WTC11 (cell line): Measurements from ENCODE around the gene ELMO3. TPM values are rescaled to one million over a fixed set of nuclear protein-coding genes. Genes with fewer than 3 reads are reported as not detected.

ENCODE experiments used
- ATAC-seq: fragments of 200-7000 bp; cut with Tn5 transposase; 2 replicates; pipeline ENCODE4 v1.10.0; 2021; ENCODE audit warnings: mild to moderate bottlenecking, moderate library complexity
- CTCF ChIA-PET: fragments of 300-600 bp; sonication (Branson Sonifier 250); formaldehyde crosslinking; loops from one replicate; lab custom pipeline; 2021; ENCODE audit warnings: antibody characterized with exemption; lab: Charles Lee
- POLR2A ChIA-PET: fragments of 350-600 bp; sonication (Branson Sonifier 250); formaldehyde crosslinking; loops from one replicate; lab custom pipeline; 2021; ENCODE audit warnings: antibody characterized with exemption; lab: Charles Lee
- DNase-seq: peaks from one replicate; pipeline ENCODE4 v3.0.0; 2021; ENCODE audit warnings: low spot score
- H3K27ac Mint-ChIP-seq: 2 replicates; pipeline ENCODE4 v1.8.0; 2021; ENCODE audit warnings: mixed read lengths
- H3K27me3 Mint-ChIP-seq: 2 replicates; pipeline ENCODE4 v1.8.0; 2021; ENCODE audit warnings: low read depth, mild to moderate bottlenecking, moderate library complexity, mixed read lengths
- H3K36me3 Mint-ChIP-seq: 2 replicates; pipeline ENCODE4 v1.8.0; 2021; ENCODE audit warnings: mixed read lengths
- H3K4me1 Mint-ChIP-seq: 2 replicates; pipeline ENCODE4 v1.8.0; 2022; ENCODE audit warnings: mixed read lengths
- H3K4me3 Mint-ChIP-seq: 2 replicates; pipeline ENCODE4 v1.8.0; 2021; ENCODE audit warnings: mild to moderate bottlenecking, moderate library complexity, mixed read lengths
- H3K9me3 Mint-ChIP-seq: 2 replicates; pipeline ENCODE4 v1.8.0; 2021; ENCODE audit warnings: mixed read lengths
- AFF4 ChIP-seq: sonication (generic); formaldehyde crosslinking; IDR thresholded peaks from 2 replicates; pipeline ENCODE4 v1.8.1; 2023; ENCODE audit warnings: mild to moderate bottlenecking, missing genetic modification reagents, borderline replicate concordance
- CBFB ChIP-seq: sonication (generic); formaldehyde crosslinking; IDR thresholded peaks from 2 replicates; pipeline ENCODE4 v1.8.1; 2022; ENCODE audit warnings: mild to moderate bottlenecking, low read depth, missing genetic modification reagents
- EMX1 ChIP-seq: fragments of 250-450 bp; sonication (Bioruptor Pico); IDR thresholded peaks from 2 replicates; pipeline ENCODE4 v1.8.0; 2021; ENCODE audit warnings: mild to moderate bottlenecking
- FOXJ3 ChIP-seq: sonication (generic); formaldehyde crosslinking; IDR thresholded peaks from 2 replicates; pipeline ENCODE4 v1.9.0; 2021; ENCODE audit warnings: missing genetic modification reagents, mild to moderate bottlenecking, borderline replicate concordance
- GABPB1 ChIP-seq: sonication (generic); formaldehyde crosslinking; IDR thresholded peaks from 2 replicates; pipeline ENCODE4 v1.8.1; 2023; ENCODE audit warnings: mild to moderate bottlenecking, missing genetic modification reagents
- IRF1 ChIP-seq: sonication (generic); formaldehyde crosslinking; IDR thresholded peaks from 2 replicates; pipeline ENCODE4 v1.8.0; 2023; ENCODE audit warnings: missing genetic modification reagents
- NFATC4 ChIP-seq: fragments of 250-450 bp; sonication (Bioruptor Pico); IDR thresholded peaks from 2 replicates; pipeline ENCODE4 v1.9.0; 2021; ENCODE audit warnings: mild to moderate bottlenecking
- NFE2L1 ChIP-seq: sonication (generic); formaldehyde crosslinking; IDR thresholded peaks from 2 replicates; pipeline ENCODE4 v1.8.1; 2023; ENCODE audit warnings: missing genetic modification reagents
- NR2C2 ChIP-seq: sonication (generic); formaldehyde crosslinking; IDR thresholded peaks from 2 replicates; pipeline ENCODE4 v1.8.0; 2022; ENCODE audit warnings: mild to moderate bottlenecking, missing genetic modification reagents
- NR3C1 ChIP-seq: sonication (generic); formaldehyde crosslinking; conservative IDR thresholded peaks from 2 replicates; pipeline ENCODE4 v1.8.1; 2023; ENCODE audit warnings: low read depth, mild to moderate bottlenecking, missing genetic modification reagents
- OVOL2 ChIP-seq: fragments of 250-450 bp; sonication (Bioruptor Pico); IDR thresholded peaks from 2 replicates; pipeline ENCODE4 v1.9.0; 2021; ENCODE audit warnings: mild to moderate bottlenecking, borderline replicate concordance
- PREB ChIP-seq: sonication (generic); formaldehyde crosslinking; IDR thresholded peaks from 2 replicates; pipeline ENCODE4 v1.8.1; 2022; ENCODE audit warnings: mild to moderate bottlenecking, missing genetic modification reagents, moderate library complexity, borderline replicate concordance
- SOX15 ChIP-seq: fragments of 250-450 bp; sonication (Bioruptor Pico); IDR thresholded peaks from 2 replicates; pipeline ENCODE4 v1.9.0; 2021; ENCODE audit warnings: mild to moderate bottlenecking
- ZNF138 ChIP-seq: sonication (generic); formaldehyde crosslinking; conservative IDR thresholded peaks from 2 replicates; pipeline ENCODE4 v1.8.1; 2022; ENCODE audit warnings: mild to moderate bottlenecking, moderate library complexity, missing genetic modification reagents
- ZNF396 ChIP-seq: fragments of 250-450 bp; sonication (Bioruptor Pico); IDR thresholded peaks from 2 replicates; pipeline ENCODE4 v1.8.0; 2021; ENCODE audit warnings: mild to moderate bottlenecking, moderate library complexity, borderline replicate concordance
- total RNA-seq: library from RNA; stranded (reverse); gene quantifications from 3 replicates; pipeline ENCODE4 v1.2.3, GENCODE V29; 2021
- TF ChIP-seq, protein P1 (sequence below): fragments of 250-450 bp; sonication (Bioruptor Pico); IDR thresholded peaks from 2 replicates; pipeline ENCODE4 v1.9.0; 2021; ENCODE audit warnings: mild to moderate bottlenecking
- TF ChIP-seq, protein P2 (sequence below): sonication (generic); formaldehyde crosslinking; IDR thresholded peaks from 2 replicates; pipeline ENCODE4 v1.8.1; 2023; ENCODE audit warnings: mild to moderate bottlenecking, missing genetic modification reagents
- TF ChIP-seq, protein P3 (sequence below): sonication (generic); formaldehyde crosslinking; IDR thresholded peaks from 2 replicates; pipeline ENCODE4 v1.8.1; 2023; ENCODE audit warnings: mild to moderate bottlenecking, missing genetic modification reagents, moderate library complexity

ELMO3 gene
- total RNA-seq, 1 experiment from 2014 or later, result 13.6 TPM

DNA sequence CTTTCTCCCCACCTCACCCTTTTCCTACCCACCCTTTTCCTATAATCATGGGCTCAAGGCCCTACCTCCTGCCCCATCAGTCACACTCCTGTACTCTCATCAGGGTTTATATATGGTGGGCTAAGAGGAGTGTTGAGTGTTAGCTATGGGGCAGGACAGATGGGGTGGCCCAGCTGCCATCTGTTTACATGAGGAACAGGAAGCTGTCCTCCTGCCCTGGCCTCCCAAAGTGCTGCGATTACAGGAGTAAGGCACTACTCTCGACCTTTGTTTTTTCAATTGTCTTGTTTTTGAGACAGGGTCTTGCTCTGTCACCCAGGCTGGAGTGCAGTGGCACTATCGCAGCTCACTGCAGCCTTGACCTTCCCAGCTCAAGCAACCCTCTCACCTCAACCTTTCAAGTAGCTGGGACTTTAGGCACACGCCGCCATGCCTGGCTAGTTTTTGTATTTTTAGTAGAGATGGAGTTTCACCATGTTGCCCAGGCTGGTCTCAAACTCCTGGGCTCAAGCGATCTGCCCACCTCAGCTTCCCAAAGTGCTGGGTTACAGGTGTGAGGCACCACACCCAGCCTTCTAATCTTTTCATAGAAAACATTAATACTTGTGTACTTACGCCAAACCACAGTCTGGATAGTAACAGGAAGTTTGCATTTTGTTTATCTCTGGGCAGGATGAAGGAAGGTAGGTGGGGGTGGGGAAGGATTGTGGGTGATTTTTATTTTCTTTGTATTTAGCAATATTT lies 40.9 kb upstream of the ELMO3 start:
- ChIA-PET POLR2A (interaction anchor here (0.9 kb wide), 1 partner anchor 150 kb away, joined by 3 read pairs; no protein-coding TSS in a partner anchor), CTCF (interaction anchor here (0.7 to 15.3 kb wide), 7 partner anchors 12 to 197 kb away, joined by 3 to 386 read pairs (median 10); partner anchors contain the start of genes CES3, HSF4 and NOL3)
- Mint-ChIP-seq H3K36me3 (peaks cover 2% of the 10 kb centered on the region; the same call in 1 of the 2 replicates), H3K9me3 (no peaks in the 10 kb centered on the region), H3K4me1 (peaks cover 25% of the 10 kb centered on the region), H3K4me3 (peak overlapping the region; percentile 43; the same call in 1 of the 2 replicates), H3K27ac (no peak overlapping the region), H3K27me3 (peaks cover 100% of the 10 kb centered on the region)
- TF ChIP-seq NR2C2 (no peak), IRF1 (no peak), NR3C1 (CRISPR knock-in tag) (no peak), CBFB (CRISPR knock-in tag) (no peak), AFF4 (no peak), FOXJ3 (no peak), NFE2L1 (CRISPR knock-in tag) (no peak), SOX15 (CRISPR knock-in tag) (no peak), EMX1 (CRISPR knock-in tag) (no peak), GABPB1 (CRISPR knock-in tag) (no peak), ZNF138 (CRISPR knock-in tag) (no peak), NFATC4 (CRISPR knock-in tag) (no peak), PREB (CRISPR knock-in tag) (no peak), OVOL2 (CRISPR knock-in tag) (no peak), ZNF396 (CRISPR knock-in tag) (no peak)
- TF ChIP-seq, protein P1, sequence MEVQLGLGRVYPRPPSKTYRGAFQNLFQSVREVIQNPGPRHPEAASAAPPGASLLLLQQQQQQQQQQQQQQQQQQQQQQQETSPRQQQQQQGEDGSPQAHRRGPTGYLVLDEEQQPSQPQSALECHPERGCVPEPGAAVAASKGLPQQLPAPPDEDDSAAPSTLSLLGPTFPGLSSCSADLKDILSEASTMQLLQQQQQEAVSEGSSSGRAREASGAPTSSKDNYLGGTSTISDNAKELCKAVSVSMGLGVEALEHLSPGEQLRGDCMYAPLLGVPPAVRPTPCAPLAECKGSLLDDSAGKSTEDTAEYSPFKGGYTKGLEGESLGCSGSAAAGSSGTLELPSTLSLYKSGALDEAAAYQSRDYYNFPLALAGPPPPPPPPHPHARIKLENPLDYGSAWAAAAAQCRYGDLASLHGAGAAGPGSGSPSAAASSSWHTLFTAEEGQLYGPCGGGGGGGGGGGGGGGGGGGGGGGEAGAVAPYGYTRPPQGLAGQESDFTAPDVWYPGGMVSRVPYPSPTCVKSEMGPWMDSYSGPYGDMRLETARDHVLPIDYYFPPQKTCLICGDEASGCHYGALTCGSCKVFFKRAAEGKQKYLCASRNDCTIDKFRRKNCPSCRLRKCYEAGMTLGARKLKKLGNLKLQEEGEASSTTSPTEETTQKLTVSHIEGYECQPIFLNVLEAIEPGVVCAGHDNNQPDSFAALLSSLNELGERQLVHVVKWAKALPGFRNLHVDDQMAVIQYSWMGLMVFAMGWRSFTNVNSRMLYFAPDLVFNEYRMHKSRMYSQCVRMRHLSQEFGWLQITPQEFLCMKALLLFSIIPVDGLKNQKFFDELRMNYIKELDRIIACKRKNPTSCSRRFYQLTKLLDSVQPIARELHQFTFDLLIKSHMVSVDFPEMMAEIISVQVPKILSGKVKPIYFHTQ, result no peak
- TF ChIP-seq, protein P2, sequence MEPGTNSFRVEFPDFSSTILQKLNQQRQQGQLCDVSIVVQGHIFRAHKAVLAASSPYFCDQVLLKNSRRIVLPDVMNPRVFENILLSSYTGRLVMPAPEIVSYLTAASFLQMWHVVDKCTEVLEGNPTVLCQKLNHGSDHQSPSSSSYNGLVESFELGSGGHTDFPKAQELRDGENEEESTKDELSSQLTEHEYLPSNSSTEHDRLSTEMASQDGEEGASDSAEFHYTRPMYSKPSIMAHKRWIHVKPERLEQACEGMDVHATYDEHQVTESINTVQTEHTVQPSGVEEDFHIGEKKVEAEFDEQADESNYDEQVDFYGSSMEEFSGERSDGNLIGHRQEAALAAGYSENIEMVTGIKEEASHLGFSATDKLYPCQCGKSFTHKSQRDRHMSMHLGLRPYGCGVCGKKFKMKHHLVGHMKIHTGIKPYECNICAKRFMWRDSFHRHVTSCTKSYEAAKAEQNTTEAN (CRISPR knock-in tag), result no peak
- TF ChIP-seq, protein P3, sequence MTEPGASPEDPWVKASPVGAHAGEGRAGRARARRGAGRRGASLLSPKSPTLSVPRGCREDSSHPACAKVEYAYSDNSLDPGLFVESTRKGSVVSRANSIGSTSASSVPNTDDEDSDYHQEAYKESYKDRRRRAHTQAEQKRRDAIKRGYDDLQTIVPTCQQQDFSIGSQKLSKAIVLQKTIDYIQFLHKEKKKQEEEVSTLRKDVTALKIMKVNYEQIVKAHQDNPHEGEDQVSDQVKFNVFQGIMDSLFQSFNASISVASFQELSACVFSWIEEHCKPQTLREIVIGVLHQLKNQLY (CRISPR knock-in tag), result no peak
- no peak for DNase-seq
- ATAC-seq, result no peak
